Measurements from ENCODE around the gene FAM187B.
A peak's percentile ranks its signal among the peaks of the same experiment; 100 is the strongest.

FAM187B gene

GRCh38 chr19:35269438-35270117 is 41.0 kb upstream of the FAM187B start:
- no peak for TF ChIP-seq POLR2AphosphoS5 (IDR thresholded peaks at IDR 0.05; ENCODE audit: low read depth, low read length)
- TF ChIP-seq FOXP2 (optimal IDR thresholded peaks at IDR 0.05; ENCODE audit: borderline replicate concordance, extremely low read depth, extremely low read length, insufficient read depth) = no peak
- TF ChIP-seq SIN3A (IDR thresholded peaks at IDR 0.05; ENCODE audit: borderline replicate concordance, insufficient read depth, low read length) = no peak
- TF ChIP-seq REST (IDR thresholded peaks at IDR 0.05; ENCODE audit: insufficient read depth in 1 of 2, low read depth in 2 of 2, low read length in 2 of 2) = no peak
- no peak for TF ChIP-seq TAF1 (IDR thresholded peaks at IDR 0.05; ENCODE audit: borderline replicate concordance, insufficient read depth, low read length)

- no peak for TF ChIP-seq TAF1 (IDR thresholded peaks at IDR 0.05; ENCODE audit: borderline replicate concordance, insufficient read depth, low read length)
- TF ChIP-seq SIN3A (IDR thresholded peaks at IDR 0.05; ENCODE audit: borderline replicate concordance, insufficient read depth, low read length) = no peak
- no peak for TF ChIP-seq POLR2AphosphoS5 (IDR thresholded peaks at IDR 0.05; ENCODE audit: low read depth, low read length)
- TF ChIP-seq REST (IDR thresholded peaks at IDR 0.05; ENCODE audit: insufficient read depth in 1 of 2, low read depth in 2 of 2, low read length in 2 of 2) = no peak
- TF ChIP-seq FOXP2 (optimal IDR thresholded peaks at IDR 0.05; ENCODE audit: borderline replicate concordance, extremely low read depth, extremely low read length, insufficient read depth) = no peak
Observed at GRCh38 chr19:35268536-35269437, 40.2 kb upstream of the FAM187B start, which contains the start of gene USF2. Gene USF2 (plus strand): TSS chr19:35268962. CDS start chr19:35269102, 140 bp downstream.

GRCh38 chr19:35267818-35268535 is 39.4 kb upstream of the FAM187B start:
- TF ChIP-seq SIN3A (IDR thresholded peaks at IDR 0.05; ENCODE audit: borderline replicate concordance, insufficient read depth, low read length) = no peak
- TF ChIP-seq POLR2AphosphoS5 (IDR thresholded peaks at IDR 0.05; ENCODE audit: low read depth, low read length) = peak; percentile 83; the same call in 1 of the 2 replicates
- TF ChIP-seq REST (IDR thresholded peaks at IDR 0.05; ENCODE audit: insufficient read depth in 1 of 2, low read depth in 2 of 2, low read length in 2 of 2) = 0 out of 4 replicates have a peak, but pooled peaks of 1 of the 2 experiments have one; percentile 17

- TF ChIP-seq POLR2AphosphoS5 (IDR thresholded peaks at IDR 0.05; ENCODE audit: low read depth, low read length) = no peak
- TF ChIP-seq FOXP2 (optimal IDR thresholded peaks at IDR 0.05; ENCODE audit: borderline replicate concordance, extremely low read depth, extremely low read length, insufficient read depth) = no peak
- no peak for TF ChIP-seq SIN3A (IDR thresholded peaks at IDR 0.05; ENCODE audit: borderline replicate concordance, insufficient read depth, low read length)
- no peak for TF ChIP-seq TAF1 (IDR thresholded peaks at IDR 0.05; ENCODE audit: borderline replicate concordance, insufficient read depth, low read length)
- no peak for TF ChIP-seq REST (IDR thresholded peaks at IDR 0.05; ENCODE audit: insufficient read depth in 1 of 2, low read depth in 2 of 2, low read length in 2 of 2)
Observed at GRCh38 chr19:35267353-35267817, 38.8 kb upstream of the FAM187B start.
